MCF 10A (cell line): Measurements from ENCODE around the gene GUCY1A2. TPM values are rescaled to one million over a fixed set of nuclear protein-coding genes. Genes with fewer than 3 reads are reported as not detected.

Experiments
- BruUV-seq: library from RNA; stranded (reverse); fragments of 400-500 nt; replicated peaks from 2 replicates; lab custom pipeline; 2021; lab: Mats Ljungman, UMichigan
- CTCF ChIA-PET: fragments of 300-600 bp; sonication (Branson Sonifier 250); formaldehyde crosslinking; extraction: SDS; loops from one replicate; lab custom pipeline; 2021; ENCODE audit warnings: antibody characterized with exemption, inconsistent platforms; lab: Yijun Ruan, JAX
- POLR2A ChIA-PET: fragments of 300-600, 350-650 bp; sonication (Branson Sonifier 250); formaldehyde crosslinking; extraction: SDS; loops from one replicate; lab custom pipeline; 2020; ENCODE audit warnings: antibody characterized with exemption, inconsistent platforms; lab: Yijun Ruan, JAX
- DNase-seq: peaks from one replicate; pipeline ENCODE4 v3.0.0-alpha.2; 2018; ENCODE audit not compliant: unreplicated experiment
- H3K27ac Mint-ChIP-seq: one replicate; pipeline ENCODE4 v1.8.0; 2022; ENCODE audit warnings: mild to moderate bottlenecking, low read depth, mixed read lengths; ENCODE audit not compliant: unreplicated experiment
- H3K27me3 Mint-ChIP-seq: one replicate; pipeline ENCODE4 v1.8.0; 2022; ENCODE audit warnings: mixed read lengths; ENCODE audit not compliant: insufficient read depth, unreplicated experiment
- H3K36me3 Mint-ChIP-seq: one replicate; pipeline ENCODE4 v1.8.0; 2022; ENCODE audit warnings: mild to moderate bottlenecking, moderate library complexity, mixed read lengths; ENCODE audit not compliant: insufficient read depth, unreplicated experiment
- H3K4me1 Mint-ChIP-seq: one replicate; pipeline ENCODE4 v1.8.0; 2022; ENCODE audit warnings: mixed read lengths; ENCODE audit not compliant: insufficient read depth, unreplicated experiment
- H3K4me3 Mint-ChIP-seq: one replicate; pipeline ENCODE4 v1.8.0; 2022; ENCODE audit warnings: mild to moderate bottlenecking, moderate library complexity, mixed read lengths; ENCODE audit not compliant: unreplicated experiment
- H3K9me3 Mint-ChIP-seq: one replicate; pipeline ENCODE4 v1.8.0; 2022; ENCODE audit warnings: mixed read lengths; ENCODE audit not compliant: unreplicated experiment
- CTCF ChIP-seq: fragments of 200-600 bp; IDR thresholded peaks from one replicate; pipeline ENCODE4 v1.8.0; 2022; ENCODE audit warnings: antibody characterized with exemption, mild to moderate bottlenecking; ENCODE audit not compliant: unreplicated experiment
- intact Hi-C: fragments of 100-400 bp; cut with micrococcal nuclease; formaldehyde crosslinking; loops from 2 replicates; pipeline ENCODE4 v1.14.1; 2022
- total RNA-seq: library from RNA; stranded (reverse); gene quantifications from 2 replicates; pipeline ENCODE4 v1.2.3, GENCODE V29; 2022

The GUCY1A2 gene
- total RNA-seq, 1 experiment from 2014 or later, result 0.09 TPM

DNA sequence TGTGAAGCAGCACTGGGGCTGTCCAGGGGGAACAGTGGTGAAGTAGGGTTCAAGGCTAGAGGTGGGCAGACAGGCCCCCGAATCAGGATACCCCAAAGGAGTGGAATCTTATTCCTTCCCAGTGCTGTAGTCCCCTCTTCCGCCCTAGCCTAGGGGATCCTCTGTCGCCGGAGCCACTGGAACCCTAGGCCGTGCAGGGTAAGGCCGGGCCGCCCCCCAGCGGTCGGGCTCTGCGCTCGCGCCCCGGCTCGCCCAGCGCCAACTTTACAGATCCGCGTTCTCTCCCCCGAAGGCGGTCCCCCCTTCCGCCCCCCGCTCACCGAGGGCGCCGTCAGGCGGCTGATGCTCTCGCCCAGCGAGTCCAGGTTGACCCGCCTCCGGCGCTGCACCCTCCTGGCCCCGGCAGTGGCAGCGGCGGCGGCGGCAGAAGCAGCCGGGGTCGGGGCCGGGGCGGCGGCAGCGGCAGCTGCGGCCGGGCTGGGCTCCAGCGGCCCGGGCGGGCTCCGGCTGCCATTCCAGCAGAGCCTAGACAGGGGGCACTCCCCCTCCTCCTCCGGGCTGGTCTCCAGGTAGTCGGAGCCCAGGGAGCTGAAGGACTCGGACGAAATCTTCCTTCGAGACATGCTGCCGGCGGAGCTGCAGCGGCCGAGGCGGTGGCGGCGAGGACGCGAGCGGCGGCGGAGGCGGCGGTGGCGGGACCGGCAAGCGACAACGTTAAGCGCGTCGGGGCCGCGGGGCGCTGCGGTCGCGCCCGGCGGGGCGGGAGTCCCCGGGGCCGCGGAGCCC is 650 bp downstream of the GUCY1A2 start:
- CTCF ChIA-PET, result interaction anchor here (0.6 kb wide), 1 partner anchor 28 kb away, joined by 3 read pairs; no protein-coding TSS in a partner anchor

GRCh38 chr11:107017104-107017432 is 1.2 kb downstream of the GUCY1A2 start:
- no peaks in the 10 kb centered on the region for H3K36me3 Mint-ChIP-seq
- ChIA-PET CTCF (interaction anchor here (0.6 to 0.7 kb wide), 3 partner anchors 23 to 904 kb away, joined by 3 to 4 read pairs (median 3); no protein-coding TSS in a partner anchor), POLR2A (no interaction called here)
- H3K4me3 Mint-ChIP-seq, result peak overlapping the region; percentile 59
- no peaks in the 10 kb centered on the region for H3K9me3 Mint-ChIP-seq
- DNase-seq, result no peak
- H3K4me1 Mint-ChIP-seq, result peaks cover 4% of the 10 kb centered on the region
- no peak for TF ChIP-seq CTCF
- H3K27ac Mint-ChIP-seq, result no peak overlapping the region
- intact Hi-C loops, result loop anchor here (1.0 to 10.0 kb wide), 4 partner anchors 296 to 930 kb away; no protein-coding TSS in a partner anchor
- H3K27me3 Mint-ChIP-seq, result peaks cover 49% of the 10 kb centered on the region
- BruUV-seq, result no TSS peak

More for the DNA sequence above, 650 bp downstream of the GUCY1A2 start:
- H3K4me3 Mint-ChIP-seq, result peak overlapping the region; percentile 59
- DNase-seq, result peak; percentile 44
- BruUV-seq, result no TSS peak
- POLR2A ChIA-PET, result no interaction called here
- no peak overlapping the region for H3K27ac Mint-ChIP-seq
- TF ChIP-seq CTCF, result peak; percentile 40
- no peaks in the 10 kb centered on the region for H3K36me3 Mint-ChIP-seq
- peaks cover 55% of the 10 kb centered on the region for H3K27me3 Mint-ChIP-seq
- peaks cover 4% of the 10 kb centered on the region for H3K4me1 Mint-ChIP-seq
- no peaks in the 10 kb centered on the region for H3K9me3 Mint-ChIP-seq
- intact Hi-C loops, result loop anchor here (1.0 to 10.0 kb wide), 4 partner anchors 296 to 930 kb away; no protein-coding TSS in a partner anchor

- H3K9me3 Mint-ChIP-seq, result no peaks in the 10 kb centered on the region
- no TSS peak for BruUV-seq
- peak; percentile 55 for DNase-seq
- CTCF ChIA-PET, result interaction anchor here (0.6 to 1.2 kb wide), 2 partner anchors 26 to 420 kb away, joined by 3 to 4 read pairs; no protein-coding TSS in a partner anchor
- no peaks in the 10 kb centered on the region for H3K36me3 Mint-ChIP-seq
- no peak for TF ChIP-seq CTCF
- POLR2A ChIA-PET, result no interaction called here
- peaks cover 4% of the 10 kb centered on the region for H3K4me1 Mint-ChIP-seq
- peaks cover 32% of the 10 kb centered on the region for H3K27me3 Mint-ChIP-seq
- no peak overlapping the region for H3K4me3 Mint-ChIP-seq
- intact Hi-C loops, result loop anchor here (5.0 to 10.0 kb wide), 3 partner anchors 740 to 928 kb away; no protein-coding TSS in a partner anchor
- no peak overlapping the region for H3K27ac Mint-ChIP-seq
These were observed 3.4 kb downstream of the GUCY1A2 start for GRCh38 chr11:107014871-107015270.

DNA sequence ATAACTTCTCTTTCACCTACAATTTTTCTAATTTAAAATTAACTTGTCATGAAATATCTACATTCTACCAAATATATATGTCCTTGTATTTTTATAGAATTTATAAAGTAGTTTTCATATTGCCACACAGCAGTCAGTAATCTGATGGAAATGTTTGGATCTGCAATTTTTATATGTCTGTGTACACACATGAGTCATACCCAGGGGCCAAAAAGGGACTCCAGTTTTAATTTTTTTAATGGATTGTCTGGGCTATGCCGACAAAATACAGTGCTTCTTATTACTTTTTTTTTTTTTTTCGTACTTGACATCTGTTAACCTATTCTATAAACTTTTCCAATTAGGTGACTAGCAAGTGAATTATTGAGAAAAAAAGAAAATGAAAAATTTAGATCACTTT is 6.3 kb downstream of the GUCY1A2 start:
- H3K4me1 Mint-ChIP-seq, result peaks cover 4% of the 10 kb centered on the region
- POLR2A ChIA-PET, result no interaction called here
- TF ChIP-seq CTCF, result no peak
- H3K36me3 Mint-ChIP-seq, result no peaks in the 10 kb centered on the region
- H3K9me3 Mint-ChIP-seq, result no peaks in the 10 kb centered on the region
- no TSS peak for BruUV-seq
- intact Hi-C loops, result loop anchor here (10.0 kb wide), 1 partner anchor 737 kb away; no protein-coding TSS in a partner anchor
- H3K4me3 Mint-ChIP-seq, result no peak overlapping the region
- peaks cover 15% of the 10 kb centered on the region for H3K27me3 Mint-ChIP-seq
- H3K27ac Mint-ChIP-seq, result no peak overlapping the region
- CTCF ChIA-PET, result interaction anchor here (0.6 to 0.7 kb wide), 2 partner anchors 25 to 316 kb away, joined by 3 to 4 read pairs; no protein-coding TSS in a partner anchor
- peak; percentile 43 for DNase-seq
